GM12878 (cell line): ENCODE results near the gene CAMTA1. TPM values are rescaled to one million over a fixed set of nuclear protein-coding genes. Genes with fewer than 3 reads are reported as not detected.

Experiments
- ATAC-seq: fragments of 200-7000 bp; cut with Tn5 transposase; 3 replicates; pipeline ENCODE4 v1.9.1; 2020; ENCODE audit warnings: mild to moderate bottlenecking, moderate library complexity
- BruUV-seq: library from RNA; stranded (reverse); fragments of 400-500 nt; replicated peaks from 2 replicates; lab custom pipeline; 2021; lab: Mats Ljungman, UMichigan
- CTCF ChIA-PET: fragments of 300-600 bp; sonication (Branson Sonifier 250); formaldehyde crosslinking; extraction: SDS; loops from one replicate; lab custom pipeline; 2021; ENCODE audit warnings: inconsistent platforms; lab: Yijun Ruan, JAX
- POLR2A ChIA-PET: fragments of 350-600 bp; formaldehyde crosslinking; extraction: SDS; loops from one replicate; lab custom pipeline; 2021; ENCODE audit warnings: inconsistent platforms; lab: Charles Lee
- RAD21 ChIA-PET: fragments of 300-600 bp; sonication (Branson Sonifier 250); formaldehyde crosslinking; loops from one replicate; lab custom pipeline; 2023; ENCODE audit warnings: antibody characterized with exemption; ENCODE audit not compliant: unreplicated experiment; lab: Charles Lee
- SMC1A ChIA-PET: fragments of 300-600 bp; sonication (Branson Sonifier 250); formaldehyde crosslinking; loops from one replicate; lab custom pipeline; 2023; ENCODE audit not compliant: unreplicated experiment, uncharacterized antibody; lab: Charles Lee
- DNase-seq: peaks from one replicate; pipeline ENCODE4 v3.0.0-alpha.2; 2011; ENCODE audit warnings: low read depth, low spot score
- FAIRE-seq: peaks from 3 replicates; lab custom pipeline; 2011; peaks lifted over from hg19 to GRCh38; lab: Jason Lieb, UNC
- H2AFZ ChIP-seq: 2 replicates; pipeline ENCODE4 v1.6.0; 2011; ENCODE audit warnings: low read depth, low read length, control low read depth; ENCODE audit not compliant: control insufficient read depth
- H3K27ac ChIP-seq: 2 replicates; pipeline ENCODE4 v1.5.1; 2011; ENCODE audit warnings: control low read depth; ENCODE audit not compliant: control insufficient read depth, insufficient read depth
- H3K27me3 ChIP-seq, 2 experiments: replicated peaks in 1 of 2; 2 replicates each; pipeline versions ENCODE4 v1.6.0 to v1.6.1; 2011; ENCODE audit warnings: low read length in 1 of 2; ENCODE audit not compliant: control insufficient read depth in 2 of 2, insufficient read depth in 2 of 2
- H3K36me3 ChIP-seq, 2 experiments: 2 replicates each; pipeline ENCODE4 v1.5.1; 2011; ENCODE audit warnings: low read length in 1 of 2; ENCODE audit not compliant: control insufficient read depth in 2 of 2, insufficient read depth in 2 of 2
- H3K4me1 ChIP-seq: 2 replicates; pipeline ENCODE4 v1.6.1; 2011; ENCODE audit warnings: mild to moderate bottlenecking, low read length, moderate library complexity, mixed read lengths; ENCODE audit not compliant: control insufficient read depth, insufficient read depth
- H3K4me2 ChIP-seq: 2 replicates; pipeline ENCODE4 v1.6.0; 2011; ENCODE audit warnings: control low read depth; ENCODE audit not compliant: control insufficient read depth, insufficient read depth
- H3K4me3 ChIP-seq: fragments of 200-600 bp; sonication (generic); 2 replicates; pipeline ENCODE4 v1.5.1; 2016
- H3K79me2 ChIP-seq: 2 replicates; pipeline ENCODE4 v1.6.0; 2011; ENCODE audit warnings: low read length; ENCODE audit not compliant: control insufficient read depth, insufficient read depth
- H3K9ac ChIP-seq: 2 replicates; pipeline ENCODE4 v1.8.0; 2011; ENCODE audit warnings: low read length, control low read depth, mixed read lengths; ENCODE audit not compliant: control insufficient read depth, insufficient read depth
- H3K9me3 ChIP-seq: replicated peaks from 3 replicates; pipeline ENCODE4 v1.5.1; 2011; ENCODE audit warnings: mild to moderate bottlenecking, low read length; ENCODE audit not compliant: control insufficient read depth, insufficient read depth
- H4K20me1 ChIP-seq: 2 replicates; pipeline ENCODE4 v1.6.0; 2011; ENCODE audit not compliant: control insufficient read depth, insufficient read depth
- ATF7 ChIP-seq: fragments of 450-650 bp; IDR thresholded peaks from 2 replicates; pipeline ENCODE4 v1.6.1; 2016; ENCODE audit warnings: low read depth, mild to moderate bottlenecking
- BRCA1 ChIP-seq: IDR thresholded peaks from 2 replicates; pipeline ENCODE4 v1.6.1; 2011; ENCODE audit warnings: low read depth, low read length, improper control_type of control experiment
- CREM ChIP-seq: IDR thresholded peaks from 2 replicates; pipeline ENCODE4 v1.6.1; 2014; ENCODE audit warnings: antibody characterized with exemption, low read depth
- E2F8 ChIP-seq: fragments of 450-650 bp; IDR thresholded peaks from 2 replicates; pipeline ENCODE4 v1.6.1; 2018; ENCODE audit warnings: mild to moderate bottlenecking, low read depth, moderate library complexity; ENCODE audit not compliant: partially characterized antibody
- HDAC6 ChIP-seq: fragments of 200-600 bp; sonication (generic); IDR thresholded peaks from one replicate; pipeline ENCODE4 v1.8.0; 2017; ENCODE audit warnings: antibody characterized with exemption; ENCODE audit not compliant: unreplicated experiment
- IKZF2 ChIP-seq, 2 experiments: fragments of 450-650 bp; IDR thresholded peaks; 2 replicates each; pipeline ENCODE4 v1.6.1; 2017; ENCODE audit warnings: mild to moderate bottlenecking in 2 of 2, moderate library complexity in 2 of 2
- MTA3 ChIP-seq: IDR thresholded peaks from 2 replicates; pipeline ENCODE4 v1.6.1; 2012; ENCODE audit warnings: low read length, inconsistent platforms, borderline replicate concordance
- NRF1 ChIP-seq: conservative IDR thresholded peaks from 2 replicates; pipeline ENCODE4 v1.6.1; 2011; ENCODE audit warnings: mild to moderate bottlenecking, low read depth, low read length, improper control_type of control experiment
- PAX5 ChIP-seq: IDR thresholded peaks from 2 replicates; pipeline ENCODE4 v1.6.1; 2011; ENCODE audit warnings: low read depth, low read length, borderline replicate concordance
- REST ChIP-seq: IDR thresholded peaks from 2 replicates; pipeline ENCODE4 v1.6.1; 2012; ENCODE audit warnings: mild to moderate bottlenecking, low read depth, low read length
- RFX5 ChIP-seq: IDR thresholded peaks from 2 replicates; pipeline ENCODE4 v1.6.1; 2011; ENCODE audit warnings: low read depth, low read length, improper control_type of control experiment
- SIN3A ChIP-seq: IDR thresholded peaks from 2 replicates; pipeline ENCODE4 v1.6.1; 2012; ENCODE audit warnings: low read depth, low read length, improper control_type of control experiment
- SPI1 ChIP-seq: IDR thresholded peaks from 2 replicates; pipeline ENCODE4 v1.6.1; 2011; ENCODE audit warnings: low read depth, mild to moderate bottlenecking, low read length, moderate library complexity, borderline replicate concordance; ENCODE audit not compliant: insufficient read depth
- SREBF1 ChIP-seq: IDR thresholded peaks from 2 replicates; pipeline ENCODE4 v1.6.1; 2012; ENCODE audit warnings: mild to moderate bottlenecking, low read length
- STAT1 ChIP-seq: fragments of 450-650 bp; conservative IDR thresholded peaks from 2 replicates; pipeline ENCODE4 v1.6.1; 2014; ENCODE audit warnings: antibody characterized with exemption, mild to moderate bottlenecking
- TARDBP ChIP-seq: IDR thresholded peaks from 2 replicates; pipeline ENCODE4 v1.6.1; 2016; ENCODE audit warnings: borderline replicate concordance
- ZNF384 ChIP-seq: IDR thresholded peaks from 2 replicates; pipeline ENCODE4 v1.6.1; 2012; ENCODE audit warnings: low read depth, mild to moderate bottlenecking, low read length, improper control_type of control experiment, borderline replicate concordance
- WGBS: methylation state at CpG from one replicate; pipeline ENCODE4 v1.1.6; 2016; ENCODE audit warnings: low lambda C conversion rate; ENCODE audit not compliant: insufficient replicate concordance, insufficient coverage; ENCODE audit errors: missing lambda C conversion rate; 5-methylcytosine and 5-hydroxymethylcytosine counted together
- in situ Hi-C: fragments of 300-500 bp; cut with MboI; formaldehyde crosslinking; loops from 9 replicates; pipeline ENCODE4 v1.14.3; 2018; ENCODE audit warnings: mixed read lengths
- intact Hi-C: fragments of 100-400 bp; cut with micrococcal nuclease; formaldehyde crosslinking; loops from one replicate; pipeline ENCODE4 v1.14.2; 2022; ENCODE audit not compliant: unreplicated experiment
- polyA plus RNA-seq, 11 experiments: library from polyadenylated mRNA; depleted of rRNA in 4 of 11; unstranded in 6 of 11; stranded (reverse) in 5 of 11; fragments of >200 nt; fragmentation: Nextera tagmentation in 4 of 11; fragmentation: Illumina TruSeq in 1 of 11; extraction: Ambion mirVana in 4 of 11; extraction: Trizol in 1 of 11; gene quantifications; 1 replicate in 1 of 11; 2 replicates in 10 of 11; pipeline versions ENCODE4 v1.2.1 to v1.2.3, GENCODE V29; 2011 to 2016; ENCODE audit warnings: inconsistent platforms in 2 of 11, missing spikeins in 2 of 11, low read depth in 1 of 11
- total RNA-seq, 4 experiments: library from RNA; depleted of rRNA in 3 of 4; stranded (reverse); fragments of >200 nt in 3 of 4; fragmentation: Illumina TruSeq in 1 of 4; extraction: Trizol in 1 of 4; gene quantifications; 2 replicates each; pipeline versions ENCODE4 v1.2.1 to v1.2.3, GENCODE V29; 2013 to 2021
- TF ChIP-seq, protein P1 (sequence below): IDR thresholded peaks from 2 replicates; pipeline ENCODE4 v1.6.1; 2011; ENCODE audit warnings: mild to moderate bottlenecking, low read depth, low read length, moderate library complexity; ENCODE audit not compliant: insufficient replicate concordance

The CAMTA1 gene
- total and polyA plus RNA-seq, 10 of the 15 experiments (the other 5 are each of a cell fraction or from before 2014, with no cell fraction given) = 37.7 to 148 (median 76.4) TPM

- TF ChIP-seq IKZF2 (IDR thresholded peaks at IDR 0.05) = no peak
- TF ChIP-seq, protein P1, sequence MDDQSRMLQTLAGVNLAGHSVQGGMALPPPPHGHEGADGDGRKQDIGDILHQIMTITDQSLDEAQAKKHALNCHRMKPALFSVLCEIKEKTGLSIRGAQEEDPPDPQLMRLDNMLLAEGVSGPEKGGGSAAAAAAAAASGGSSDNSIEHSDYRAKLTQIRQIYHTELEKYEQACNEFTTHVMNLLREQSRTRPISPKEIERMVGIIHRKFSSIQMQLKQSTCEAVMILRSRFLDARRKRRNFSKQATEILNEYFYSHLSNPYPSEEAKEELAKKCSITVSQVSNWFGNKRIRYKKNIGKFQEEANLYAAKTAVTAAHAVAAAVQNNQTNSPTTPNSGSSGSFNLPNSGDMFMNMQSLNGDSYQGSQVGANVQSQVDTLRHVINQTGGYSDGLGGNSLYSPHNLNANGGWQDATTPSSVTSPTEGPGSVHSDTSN = no peak
- no peak for TF ChIP-seq BRCA1
- no peak for TF ChIP-seq PAX5
- no peak for TF ChIP-seq STAT1
Measured at GRCh38 chr1:7687411-7687810, 902.2 kb downstream of the CAMTA1 start (continued).

- no peaks in the 10 kb centered on the region for H3K36me3 ChIP-seq
- H3K27ac ChIP-seq = no peak overlapping the region
- 0% methylated on average over 1 of the region's 1 CpG for WGBS
- no peak overlapping the region for H3K4me3 ChIP-seq
- no peaks in the 10 kb centered on the region for H3K4me1 ChIP-seq
- intact Hi-C loops (no loop called here), in situ Hi-C loops (no loop called here)
- H3K9me3 ChIP-seq = no peaks in the 10 kb centered on the region; the same call in 2 of the 3 replicates
- RAD21 ChIA-PET = no interaction called here
- no peak overlapping the region for H2AFZ ChIP-seq
- SMC1A ChIA-PET = no interaction called here
- no peak overlapping the region for H3K4me2 ChIP-seq
- FAIRE-seq = no peak
- BruUV-seq = no TSS peak
- no peak for ATAC-seq
- H4K20me1 ChIP-seq = no peaks in the 10 kb centered on the region
- POLR2A ChIA-PET = no interaction called here
- no peak for DNase-seq
- H3K9ac ChIP-seq = no peak overlapping the region
- CTCF ChIA-PET = no interaction called here
- no peaks in the 10 kb centered on the region; a peak in 2 of 4 replicates for H3K27me3 ChIP-seq
- no peaks in the 10 kb centered on the region for H3K79me2 ChIP-seq
- no peak for TF ChIP-seq TARDBP
- TF ChIP-seq E2F8 = no peak
- TF ChIP-seq NRF1 = no peak
- no peak for TF ChIP-seq SIN3A
- TF ChIP-seq CREM = no peak
- TF ChIP-seq HDAC6 = no peak
- TF ChIP-seq RFX5 = no peak
- no peak for TF ChIP-seq ZNF384
- TF ChIP-seq SPI1 = no peak
- no peak for TF ChIP-seq SREBF1
- TF ChIP-seq REST = no peak
- no peak for TF ChIP-seq ATF7
- TF ChIP-seq MTA3 = no peak
Measured at GRCh38 chr1:7688659-7689058, 903.4 kb downstream of the CAMTA1 start.
